NCI-H187 treated with DMSO at 0.1 percent for 48 hours (cell line): ENCODE results near the gene CDH4.
A peak's percentile ranks its signal among the peaks of the same experiment; 100 is the strongest.

Experiments used
- DNase-seq: peaks from one replicate; lab custom pipeline; 2025; lab: John Stamatoyannopoulos, UW

The CDH4 gene

GRCh38 chr20:61301711-61302525 is 49.9 kb downstream of the CDH4 start:
- DNase-seq: no peak

DNA sequence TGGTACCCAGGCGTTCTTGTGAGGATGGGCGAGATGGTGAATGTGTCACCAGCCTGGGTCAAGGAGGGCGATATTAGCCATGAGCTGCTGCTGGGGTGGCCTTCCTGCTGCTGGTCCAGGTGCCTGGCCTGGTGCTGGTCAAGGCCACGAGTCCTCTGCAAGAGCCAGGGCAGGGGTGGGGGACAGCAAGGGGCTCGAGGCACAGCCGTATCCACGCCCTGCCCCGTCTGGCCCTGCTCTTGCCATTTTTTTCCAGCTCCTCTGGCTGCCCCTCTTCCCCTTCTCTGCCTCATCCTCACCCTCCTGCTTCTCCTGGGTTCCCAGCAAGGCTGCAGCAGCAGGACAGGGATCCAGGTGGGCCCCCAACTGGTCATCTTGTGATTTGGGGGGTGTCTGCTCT is 51.2 kb downstream of the CDH4 start:
- DNase-seq: no peak

- no peak for DNase-seq
Observed at GRCh38 chr20:61303675-61304074, 51.6 kb downstream of the CDH4 start.

DNA sequence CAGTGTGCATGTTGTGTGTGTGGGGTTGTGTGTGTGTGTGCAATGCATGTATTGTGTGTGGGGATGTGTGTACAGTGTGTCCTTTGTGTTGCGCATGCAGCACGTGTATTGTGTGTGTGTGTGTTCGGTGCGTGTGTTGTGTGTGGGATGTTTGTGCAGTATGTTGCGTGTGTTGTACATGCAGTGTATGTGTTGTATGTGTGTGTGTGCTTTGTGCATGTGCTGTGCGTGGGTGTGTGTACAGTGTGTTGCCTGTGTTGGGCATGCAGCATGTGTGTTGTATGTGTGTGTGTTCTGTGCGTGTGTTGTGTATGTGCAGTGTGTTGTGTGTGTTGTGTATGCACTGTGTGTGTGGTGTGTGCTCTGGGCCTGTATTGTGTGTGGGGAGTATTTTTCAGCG is 52.7 kb downstream of the CDH4 start:
- no peak for DNase-seq

DNA sequence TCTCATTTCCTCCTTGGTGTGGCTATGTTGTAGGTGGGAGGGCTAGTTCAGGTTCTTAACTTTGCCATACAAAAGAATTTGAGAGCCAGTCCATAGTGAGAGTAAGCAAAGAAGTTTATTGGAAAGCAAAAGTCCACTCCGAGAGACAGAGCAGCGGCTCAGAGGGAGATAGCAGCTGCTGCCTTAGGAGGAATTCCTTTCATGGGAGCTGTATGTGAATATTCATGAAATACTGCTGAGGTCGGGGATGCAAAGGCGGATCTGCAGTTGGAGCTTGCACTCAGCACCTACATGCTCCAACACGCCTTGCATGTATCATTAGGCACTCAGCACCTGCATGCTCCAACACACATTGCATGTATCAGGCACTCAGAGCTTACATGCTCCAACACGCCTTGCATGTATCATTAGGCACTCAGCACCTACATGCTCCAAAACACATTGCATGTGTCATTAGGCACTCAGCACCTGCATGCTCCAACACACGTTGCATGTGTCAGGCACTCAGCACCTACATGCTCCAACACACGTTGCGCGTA is 54.9 kb downstream of the CDH4 start:
- no peak for DNase-seq

DNA sequence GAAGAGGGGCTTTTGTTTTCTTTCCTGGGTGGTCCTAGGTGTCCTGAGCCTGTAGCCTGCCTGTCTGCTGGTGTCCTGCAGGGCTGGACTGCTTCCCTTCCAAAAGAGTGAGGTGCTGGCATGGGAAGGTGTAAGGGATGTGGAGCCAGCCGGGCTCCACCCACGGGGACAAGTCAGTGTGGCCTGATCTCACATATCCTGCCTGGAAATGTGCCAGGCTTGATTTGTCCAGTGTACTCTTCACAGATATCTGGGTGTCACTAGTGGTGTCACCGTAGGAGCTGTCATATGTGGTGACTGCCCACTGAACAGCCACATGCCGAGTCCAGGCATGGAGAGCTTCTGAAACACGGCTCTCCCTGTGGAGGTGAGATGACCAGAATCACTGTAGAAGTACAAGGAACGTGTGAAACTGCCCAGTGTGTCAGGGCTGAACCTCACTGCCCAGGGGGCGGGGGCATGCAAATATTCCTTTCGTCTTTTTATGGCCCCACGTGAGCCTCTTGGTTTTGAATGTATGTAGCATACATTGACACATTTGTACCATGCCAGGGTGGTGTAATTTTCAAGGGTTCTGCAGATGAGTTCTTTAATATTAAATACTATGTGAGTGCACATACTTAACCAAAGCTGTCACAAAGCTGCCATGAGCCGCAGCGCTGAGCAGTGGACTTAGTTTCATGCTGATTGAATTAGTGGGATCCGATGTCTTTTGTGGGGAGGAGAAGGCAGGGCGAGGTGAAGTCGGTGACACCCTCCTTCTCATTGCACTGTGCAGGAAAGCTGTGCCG is 55.8 kb downstream of the CDH4 start:
- DNase-seq: no peak

DNA sequence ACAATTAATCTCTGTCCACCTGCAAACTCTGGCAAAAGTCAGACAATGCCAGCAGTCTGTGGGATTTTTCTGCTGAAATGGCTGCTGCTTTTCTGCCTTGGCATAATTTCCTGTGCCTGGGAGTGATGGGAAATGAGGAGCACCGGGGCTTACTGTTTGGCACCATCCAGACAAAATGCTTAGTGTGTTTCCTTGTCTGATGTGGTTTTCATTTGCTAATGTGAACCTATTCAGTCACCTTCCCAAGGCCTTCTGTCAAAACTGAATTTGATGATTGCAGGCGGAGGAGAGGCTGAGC is 56.4 kb downstream of the CDH4 start:
- no peak for DNase-seq

- DNase-seq: no peak
Observed at GRCh38 chr20:61310954-61311353, 58.9 kb downstream of the CDH4 start.

GRCh38 chr20:61311656-61312387 is 59.8 kb downstream of the CDH4 start:
- peak; percentile 31 for DNase-seq

DNA sequence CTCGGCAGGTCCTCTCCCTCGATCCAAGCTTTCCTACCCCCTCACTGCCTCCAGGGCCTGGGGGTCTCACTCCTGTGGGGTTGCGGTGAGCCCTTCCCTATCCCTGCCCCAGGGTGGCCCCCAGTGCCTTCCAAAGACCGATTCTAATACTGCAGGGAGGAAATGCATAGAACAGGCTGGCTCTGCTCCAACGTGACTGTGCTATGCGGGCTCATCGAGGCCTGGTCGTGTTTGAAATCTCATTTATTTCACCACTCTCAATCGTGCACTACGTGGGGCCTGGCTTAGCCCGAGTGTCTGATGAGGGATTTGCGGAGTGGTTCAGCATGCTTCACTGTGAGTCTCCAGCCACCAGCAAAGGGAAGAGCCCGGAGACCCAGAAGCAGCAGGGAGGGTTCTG is 60.9 kb downstream of the CDH4 start:
- no peak for DNase-seq

DNA sequence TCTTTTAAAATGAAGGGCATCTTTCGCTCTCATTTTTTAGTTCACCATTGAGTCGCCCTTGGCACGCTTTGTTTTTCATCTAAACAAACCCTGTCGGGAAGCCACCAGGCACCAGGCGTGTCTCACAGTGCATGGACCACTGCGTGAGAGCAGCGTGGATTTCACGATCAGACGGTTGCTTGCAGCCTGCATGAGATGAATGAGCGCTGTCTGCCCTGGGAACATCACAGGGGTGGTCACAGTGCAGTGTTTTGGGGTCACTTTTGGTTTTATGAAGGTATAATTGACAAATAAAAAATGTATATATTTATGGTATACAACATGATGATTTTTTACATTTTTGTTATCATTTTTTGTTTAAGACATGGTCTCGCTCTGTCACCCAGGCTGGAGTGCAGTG is 61.3 kb downstream of the CDH4 start:
- DNase-seq: no peak

DNA sequence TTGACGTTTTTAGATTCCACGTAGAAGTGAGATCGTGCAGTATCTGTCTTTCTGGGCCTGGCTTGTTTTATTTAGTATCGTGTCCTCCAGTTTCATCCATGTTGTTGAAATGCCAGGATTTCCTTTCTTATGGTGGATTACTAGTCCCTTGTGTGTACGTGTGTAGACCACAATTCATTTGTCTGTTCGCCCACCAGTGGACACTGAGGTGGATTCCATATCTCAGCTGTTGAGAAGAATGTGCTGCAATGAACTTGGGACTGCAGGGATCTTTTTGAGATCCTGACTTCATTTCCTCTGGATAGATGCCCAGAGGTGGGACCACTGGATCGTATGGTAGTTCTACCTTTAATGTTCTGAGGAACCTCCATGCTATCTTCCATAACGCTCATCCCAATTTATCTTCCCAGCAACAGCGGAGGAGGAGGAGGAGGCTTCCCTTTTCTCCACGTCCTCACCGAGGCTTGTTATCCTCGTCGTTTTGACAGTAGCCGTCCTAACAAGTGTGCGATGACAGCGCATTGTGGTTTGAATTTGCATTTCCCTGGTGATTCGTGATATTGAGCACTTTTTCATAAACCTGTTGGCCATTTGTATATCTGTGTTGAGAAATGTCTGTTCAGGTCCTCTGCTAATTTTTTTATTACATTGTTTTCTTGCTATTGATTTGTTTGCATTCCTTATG is 62.4 kb downstream of the CDH4 start:
- DNase-seq: no peak

DNA sequence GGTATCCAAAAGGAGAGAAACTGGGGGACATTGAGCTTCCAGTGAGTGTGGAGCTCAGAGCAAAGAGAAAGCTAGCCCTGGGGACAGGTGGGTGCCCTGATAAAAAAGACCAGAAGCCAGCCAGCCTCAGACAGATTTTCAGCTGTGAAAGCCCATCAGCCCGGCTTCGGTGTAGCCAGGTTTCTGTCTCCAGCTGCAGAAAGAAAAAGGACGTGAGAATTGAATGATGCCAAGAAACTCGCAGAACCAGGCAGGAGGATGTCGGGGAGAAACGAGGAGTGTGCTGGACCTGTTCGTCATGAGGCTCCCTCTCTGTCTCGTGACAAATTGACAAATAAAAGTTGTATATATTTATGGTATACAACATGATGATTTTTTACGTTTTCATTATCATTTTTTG is 63.3 kb downstream of the CDH4 start:
- DNase-seq: no peak

DNA sequence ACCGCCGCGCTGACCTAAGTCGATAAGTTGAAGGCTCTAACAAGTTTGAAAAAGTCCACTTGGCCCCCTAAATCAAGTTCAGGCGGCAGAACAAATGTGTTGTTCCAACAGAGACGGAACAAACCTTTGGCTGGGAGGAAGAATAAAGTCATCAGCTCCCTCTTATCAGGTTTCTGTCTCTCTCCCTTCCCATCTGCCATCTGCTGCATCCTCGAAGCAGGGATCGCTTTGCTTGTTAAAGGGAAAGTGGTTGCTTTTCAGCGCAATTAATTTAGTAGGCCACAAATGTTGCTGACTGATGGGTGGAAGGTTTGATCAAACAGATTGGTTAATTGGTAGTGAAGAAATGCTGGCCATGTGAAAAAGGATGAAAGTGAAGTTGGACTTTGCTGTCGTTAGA is 64.3 kb downstream of the CDH4 start:
- DNase-seq: no peak

GRCh38 chr20:61317966-61318530 is 66.0 kb downstream of the CDH4 start:
- DNase-seq: no peak

- DNase-seq: no peak
Observed at GRCh38 chr20:61320691-61321425, 68.8 kb downstream of the CDH4 start.

- DNase-seq: no peak
Observed at GRCh38 chr20:61321481-61321880, 69.4 kb downstream of the CDH4 start.

DNA sequence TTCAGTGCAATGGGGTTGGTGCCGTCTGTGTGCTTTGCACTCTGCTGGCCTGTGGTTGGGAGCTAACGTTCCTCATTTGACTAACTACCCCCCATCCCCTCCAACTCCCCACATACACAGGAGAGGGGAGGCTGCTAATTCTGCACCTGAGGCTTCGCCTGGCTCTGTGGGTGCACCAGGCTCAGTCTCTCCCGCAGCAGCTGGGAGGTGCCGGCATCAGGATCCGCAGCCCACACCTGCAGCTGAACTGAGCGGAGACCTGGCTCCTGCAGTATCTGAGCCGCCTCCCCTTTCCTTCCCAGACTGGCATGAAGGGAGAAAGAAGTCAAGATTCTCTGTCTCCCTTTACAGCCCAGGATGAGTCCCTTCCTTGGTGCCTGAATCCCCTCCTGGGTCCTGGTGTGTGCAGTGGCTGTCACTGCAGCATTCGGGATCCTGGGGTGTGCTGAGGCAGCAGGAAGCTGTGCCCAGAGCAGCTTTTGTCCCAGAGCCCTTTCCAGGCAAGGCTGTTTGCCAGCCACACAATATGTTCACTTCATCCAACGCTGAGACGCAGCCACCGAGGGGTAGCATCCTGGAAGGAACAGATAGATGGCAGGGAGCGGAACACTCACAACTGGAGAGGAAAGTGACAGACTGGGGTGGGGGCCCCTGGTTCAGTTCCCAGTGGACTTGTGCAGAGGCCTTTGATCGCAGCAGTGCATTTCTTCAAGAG is 70.2 kb downstream of the CDH4 start:
- DNase-seq: no peak

GRCh38 chr20:61324906-61325305 is 72.8 kb downstream of the CDH4 start:
- no peak for DNase-seq

- no peak for DNase-seq
Observed at GRCh38 chr20:61325718-61326117, 73.7 kb downstream of the CDH4 start.
